Stimulated activated CD4-positive, alpha-beta T cell treated with anti-CD3 and anti-CD28 coated beads, Interleukin-15, amount 100 ng/mL, for 24 hours (primary cell): ENCODE results near the gene NAA20.
"Not testable (repeated sequence)": the region's sequence is repeated elsewhere in the genome, so short reads cannot be mapped to it uniquely, and the experiment has no call there.

Experiments
- DNase-seq: peaks from one replicate; pipeline ENCODE4 v3.0.0-alpha.2; 2020

The NAA20 gene

GRCh38 chr20:19992996-19993908, 23.9 kb upstream of the NAA20 start:
- DNase-seq, result no peak

GRCh38 chr20:19993958-19994669, 23.0 kb upstream of the NAA20 start:
- no peak for DNase-seq

- DNase-seq, result peak; percentile 39
These were observed 21.8 kb upstream of the NAA20 start for GRCh38 chr20:19995220-19995863.

GRCh38 chr20:19996222-19996621, 20.9 kb upstream of the NAA20 start:
- DNase-seq, result no peak

GRCh38 chr20:19996917-19997316, 20.2 kb upstream of the NAA20 start:
- no peak for DNase-seq

- no peak for DNase-seq
These were observed 18.0 kb upstream of the NAA20 start for GRCh38 chr20:19998990-19999705.

- DNase-seq, result no peak
These were observed 16.8 kb upstream of the NAA20 start for GRCh38 chr20:20000211-20000968.

- DNase-seq, result no peak
These were observed 14.8 kb upstream of the NAA20 start for GRCh38 chr20:20002101-20002998.

- DNase-seq, result peak; percentile 38
These were observed 13.9 kb upstream of the NAA20 start for GRCh38 chr20:20003031-20003954.

- DNase-seq, result not testable (repeated sequence)
These were observed 13.2 kb upstream of the NAA20 start for GRCh38 chr20:20003955-20004322.

GRCh38 chr20:20005342-20005741, 11.8 kb upstream of the NAA20 start:
- DNase-seq, result no peak

- no peak for DNase-seq
These were observed 7.3 kb upstream of the NAA20 start for GRCh38 chr20:20009784-20010253.

GRCh38 chr20:20010639-20011500, 6.3 kb upstream of the NAA20 start:
- no peak for DNase-seq

GRCh38 chr20:20012541-20012940, 4.6 kb upstream of the NAA20 start:
- DNase-seq, result no peak

- peak; percentile 38 for DNase-seq
These were observed 2.5 kb upstream of the NAA20 start for GRCh38 chr20:20014659-20015058.

GRCh38 chr20:20017844-20018185, 653 bp downstream of the NAA20 start:
- DNase-seq, result peak; percentile 27

- DNase-seq, result no peak
These were observed 1.2 kb downstream of the NAA20 start for GRCh38 chr20:20018366-20018765.

GRCh38 chr20:20019123-20019522, 2.0 kb downstream of the NAA20 start:
- DNase-seq, result no peak

- DNase-seq, result no peak
These were observed 3.7 kb downstream of the NAA20 start for GRCh38 chr20:20020908-20021307.
